Parathyroid adenoma (tissue), 2 donors: ENCODE results near the gene HMCN1.

Experiments used
- H2AFZ ChIP-seq: fragments of 300-600 bp; sonication (generic); one replicate; pipeline ENCODE4 v1.7.0; 2017; ENCODE audit warnings: antibody characterized with exemption, mild to moderate bottlenecking
- H3K27ac ChIP-seq: fragments of 300-600 bp; sonication (generic); one replicate; pipeline ENCODE4 v1.7.0; 2017
- H3K27me3 ChIP-seq: fragments of 300-600 bp; sonication (generic); one replicate; pipeline ENCODE4 v1.7.0; 2017; ENCODE audit warnings: low read length; ENCODE audit not compliant: control insufficient read depth, insufficient read depth
- H3K36me3 ChIP-seq: fragments of 300-600 bp; sonication (generic); one replicate; pipeline ENCODE4 v1.7.0; 2017; ENCODE audit warnings: low read length; ENCODE audit not compliant: control insufficient read depth, insufficient read depth
- H3K4me1 ChIP-seq: fragments of 300-600 bp; sonication (generic); one replicate; pipeline ENCODE4 v1.7.0; 2017; ENCODE audit warnings: control low read depth
- H3K4me2 ChIP-seq: fragments of 300-600 bp; sonication (generic); one replicate; pipeline ENCODE4 v1.7.0; 2017; ENCODE audit warnings: low read length
- H3K4me3 ChIP-seq: fragments of 300-600 bp; sonication (generic); one replicate; pipeline ENCODE4 v1.7.0; 2017; ENCODE audit warnings: low read depth, low read length
- H3K79me2 ChIP-seq: fragments of 300-600 bp; sonication (generic); one replicate; pipeline ENCODE4 v1.7.0; 2017; ENCODE audit warnings: control low read depth
- H3K9ac ChIP-seq: fragments of 300-600 bp; sonication (generic); one replicate; pipeline ENCODE4 v1.7.0; 2017; ENCODE audit warnings: mild to moderate bottlenecking
- H3K9me3 ChIP-seq: fragments of 300-600 bp; sonication (generic); one replicate; pipeline ENCODE4 v1.7.0; 2017; ENCODE audit warnings: low read length; ENCODE audit not compliant: control insufficient read depth
- TF ChIP-seq, protein P1 (sequence below): fragments of 300-600 bp; sonication (generic); IDR thresholded peaks from one replicate; pipeline ENCODE4 v1.7.0; 2017; ENCODE audit warnings: antibody characterized with exemption, mild to moderate bottlenecking
- donor health status: primary hyperparathyroidism.

HMCN1 gene

DNA sequence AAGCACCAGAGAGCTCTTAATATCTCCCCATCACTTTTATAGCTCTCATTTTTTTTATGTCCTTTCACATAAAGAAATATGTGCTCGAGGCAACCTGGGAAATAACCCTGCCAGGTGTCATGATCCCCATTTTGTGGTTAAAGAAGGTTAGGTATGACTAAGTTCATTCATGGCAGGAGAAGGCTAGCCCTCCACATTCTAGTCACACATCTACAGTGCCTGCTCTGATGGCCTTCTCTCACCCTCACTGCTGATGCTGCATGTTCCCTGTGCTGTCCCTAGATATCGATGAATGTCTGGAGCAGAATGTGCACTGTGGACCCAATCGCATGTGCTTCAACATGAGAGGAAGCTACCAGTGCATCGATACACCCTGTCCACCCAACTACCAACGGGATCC lies 453.4 kb downstream of the HMCN1 start:
- Histone ChIP-seq H3K9ac (no peak overlapping the region), H3K9me3 (no peaks in the 10 kb centered on the region), H3K4me2 (no peak overlapping the region), H3K4me3 (no peak overlapping the region), H3K4me1 (no peaks in the 10 kb centered on the region), H3K27me3 (no peaks in the 10 kb centered on the region), H3K79me2 (no peaks in the 10 kb centered on the region), H3K27ac (no peak overlapping the region), H2AFZ (no peak overlapping the region), H3K36me3 (no peaks in the 10 kb centered on the region)
- TF ChIP-seq, protein P1, sequence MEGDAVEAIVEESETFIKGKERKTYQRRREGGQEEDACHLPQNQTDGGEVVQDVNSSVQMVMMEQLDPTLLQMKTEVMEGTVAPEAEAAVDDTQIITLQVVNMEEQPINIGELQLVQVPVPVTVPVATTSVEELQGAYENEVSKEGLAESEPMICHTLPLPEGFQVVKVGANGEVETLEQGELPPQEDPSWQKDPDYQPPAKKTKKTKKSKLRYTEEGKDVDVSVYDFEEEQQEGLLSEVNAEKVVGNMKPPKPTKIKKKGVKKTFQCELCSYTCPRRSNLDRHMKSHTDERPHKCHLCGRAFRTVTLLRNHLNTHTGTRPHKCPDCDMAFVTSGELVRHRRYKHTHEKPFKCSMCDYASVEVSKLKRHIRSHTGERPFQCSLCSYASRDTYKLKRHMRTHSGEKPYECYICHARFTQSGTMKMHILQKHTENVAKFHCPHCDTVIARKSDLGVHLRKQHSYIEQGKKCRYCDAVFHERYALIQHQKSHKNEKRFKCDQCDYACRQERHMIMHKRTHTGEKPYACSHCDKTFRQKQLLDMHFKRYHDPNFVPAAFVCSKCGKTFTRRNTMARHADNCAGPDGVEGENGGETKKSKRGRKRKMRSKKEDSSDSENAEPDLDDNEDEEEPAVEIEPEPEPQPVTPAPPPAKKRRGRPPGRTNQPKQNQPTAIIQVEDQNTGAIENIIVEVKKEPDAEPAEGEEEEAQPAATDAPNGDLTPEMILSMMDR, result no peak

DNA sequence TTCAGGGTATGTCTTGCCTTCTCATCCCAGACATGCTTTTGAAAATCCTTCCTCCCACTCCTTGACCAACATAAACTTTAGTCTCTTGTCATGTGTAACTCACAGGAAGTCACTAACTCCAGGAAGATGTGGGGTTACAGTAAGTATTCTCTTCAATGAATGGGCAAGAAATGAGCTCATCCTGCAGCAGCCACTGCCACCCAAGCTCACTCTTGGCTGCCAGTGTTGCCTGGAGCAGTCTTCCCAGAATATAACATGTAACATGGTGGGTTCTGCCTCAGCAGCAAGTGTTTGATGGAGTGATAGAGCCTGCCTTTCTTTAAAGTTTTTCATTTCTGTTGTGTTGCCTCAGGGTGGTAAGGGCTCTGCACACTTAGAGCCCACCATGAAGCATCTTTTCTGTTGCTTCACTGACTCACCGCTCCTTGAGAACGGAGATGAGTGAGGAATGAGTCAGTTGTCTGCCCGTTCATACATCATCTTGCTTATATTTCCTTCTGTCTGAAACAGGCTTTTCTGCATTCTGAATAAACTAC lies 453.9 kb downstream of the HMCN1 start:
- Histone ChIP-seq H3K9ac (no peak overlapping the region), H3K4me1 (no peaks in the 10 kb centered on the region), H3K9me3 (no peaks in the 10 kb centered on the region), H3K27me3 (no peaks in the 10 kb centered on the region), H3K79me2 (no peaks in the 10 kb centered on the region), H3K36me3 (no peaks in the 10 kb centered on the region), H3K27ac (no peak overlapping the region), H2AFZ (no peak overlapping the region), H3K4me2 (no peak overlapping the region), H3K4me3 (no peak overlapping the region)
- TF ChIP-seq, protein P1, result no peak

DNA sequence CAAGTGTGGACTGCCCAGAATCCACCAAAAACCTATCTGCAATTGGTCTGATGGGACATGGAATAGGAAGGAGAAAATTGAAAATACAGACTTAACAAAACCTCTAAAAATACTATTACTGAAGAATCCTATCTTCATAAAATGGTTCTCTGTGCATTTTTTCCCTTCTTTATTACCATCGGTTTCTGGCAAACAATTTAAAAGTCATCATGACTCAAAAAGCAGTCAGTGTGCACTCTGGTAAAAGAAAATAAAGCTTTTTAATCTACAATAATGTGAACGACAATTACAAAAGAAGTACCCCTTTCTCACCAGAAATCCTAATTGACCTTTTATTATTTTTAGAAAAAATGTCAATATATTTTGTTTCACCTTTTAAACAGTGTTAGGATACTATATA lies 454.5 kb downstream of the HMCN1 start:
- H3K4me1 ChIP-seq, result no peaks in the 10 kb centered on the region
- H3K4me2 ChIP-seq, result no peak overlapping the region
- H2AFZ ChIP-seq, result no peak overlapping the region
- no peak overlapping the region for H3K9ac ChIP-seq
- H3K27me3 ChIP-seq, result no peaks in the 10 kb centered on the region
- H3K36me3 ChIP-seq, result no peaks in the 10 kb centered on the region
- TF ChIP-seq, protein P1, result no peak
- H3K9me3 ChIP-seq, result no peaks in the 10 kb centered on the region
- no peaks in the 10 kb centered on the region for H3K79me2 ChIP-seq
- no peak overlapping the region for H3K4me3 ChIP-seq
- no peak overlapping the region for H3K27ac ChIP-seq

DNA sequence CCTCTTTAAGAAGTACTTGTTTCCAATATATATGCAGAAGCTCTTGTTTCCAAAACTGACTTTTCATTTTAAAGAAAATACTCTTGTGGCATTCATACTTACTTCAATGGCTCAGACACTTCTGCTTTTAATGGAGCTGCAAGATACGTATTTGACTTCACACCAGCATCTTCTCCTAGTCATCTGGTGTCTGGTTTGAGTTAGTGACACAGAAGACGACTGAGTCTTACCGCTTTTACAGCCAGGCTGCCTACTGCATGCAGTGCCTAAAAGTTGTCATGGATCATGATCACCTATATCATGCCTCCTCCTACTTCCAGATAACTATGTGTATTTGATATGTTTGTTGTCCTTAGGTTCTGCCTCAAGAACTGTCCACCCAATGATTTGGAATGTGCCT lies 455.0 kb downstream of the HMCN1 start:
- Histone ChIP-seq H3K9me3 (no peaks in the 10 kb centered on the region), H3K4me3 (no peak overlapping the region), H3K36me3 (no peaks in the 10 kb centered on the region), H3K4me2 (no peak overlapping the region), H3K27me3 (no peaks in the 10 kb centered on the region), H3K4me1 (no peaks in the 10 kb centered on the region), H3K79me2 (no peaks in the 10 kb centered on the region), H3K9ac (no peak overlapping the region), H3K27ac (no peak overlapping the region), H2AFZ (no peak overlapping the region)
- TF ChIP-seq, protein P1, result no peak

DNA sequence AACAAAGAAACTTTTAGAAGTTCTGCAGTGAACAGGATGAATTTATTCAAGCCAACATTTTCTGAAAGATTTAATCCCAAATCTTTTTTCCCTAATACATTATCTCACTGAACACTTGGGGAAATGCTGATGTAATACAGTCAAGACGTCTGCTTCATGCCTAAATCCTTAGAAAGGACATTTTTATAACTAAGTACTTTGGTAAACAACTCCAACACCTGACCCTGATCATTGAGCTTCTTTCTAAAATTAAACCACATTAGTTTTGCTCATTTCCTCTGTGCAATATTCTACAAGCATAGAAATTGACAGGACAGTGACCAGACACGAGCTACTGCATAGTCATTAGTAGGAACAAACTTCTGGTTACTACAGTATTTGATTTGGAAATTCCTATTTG lies 457.3 kb downstream of the HMCN1 start:
- no peak overlapping the region for H3K4me3 ChIP-seq
- no peak overlapping the region for H3K27ac ChIP-seq
- H3K79me2 ChIP-seq, result no peaks in the 10 kb centered on the region
- H3K36me3 ChIP-seq, result no peaks in the 10 kb centered on the region
- H3K27me3 ChIP-seq, result no peaks in the 10 kb centered on the region
- H3K4me1 ChIP-seq, result no peaks in the 10 kb centered on the region
- H3K4me2 ChIP-seq, result no peak overlapping the region
- no peak overlapping the region for H2AFZ ChIP-seq
- no peaks in the 10 kb centered on the region for H3K9me3 ChIP-seq
- TF ChIP-seq, protein P1, result no peak
- no peak overlapping the region for H3K9ac ChIP-seq
